Measurements from ENCODE around the gene DAB2IP.
"Not testable (repeated sequence)": the region's sequence is repeated elsewhere in the genome, so short reads cannot be mapped to it uniquely, and the experiment has no call there.

Gene DAB2IP

DNA sequence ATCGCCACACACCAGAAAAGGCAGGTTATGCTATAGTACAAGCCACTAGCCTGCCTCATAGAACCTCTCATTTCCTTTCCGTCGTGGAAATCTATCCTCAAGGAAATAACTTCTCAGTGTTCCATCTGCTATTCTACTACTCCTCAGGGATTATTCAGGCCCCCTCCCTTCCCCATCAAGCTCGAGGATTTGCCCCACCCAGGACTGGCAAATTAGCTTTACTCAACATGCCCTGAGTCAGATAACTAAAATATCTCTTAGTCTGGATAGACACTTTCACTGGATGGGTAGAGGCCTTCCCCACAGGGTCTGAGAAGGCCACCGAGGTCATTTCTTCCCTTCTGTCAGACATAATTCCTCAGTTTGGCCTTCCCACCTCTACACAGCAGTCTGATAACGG is 142.9 kb downstream of the DAB2IP start:
- not testable (repeated sequence) for DNase-seq (ENCODE audit: low spot score)

DNA sequence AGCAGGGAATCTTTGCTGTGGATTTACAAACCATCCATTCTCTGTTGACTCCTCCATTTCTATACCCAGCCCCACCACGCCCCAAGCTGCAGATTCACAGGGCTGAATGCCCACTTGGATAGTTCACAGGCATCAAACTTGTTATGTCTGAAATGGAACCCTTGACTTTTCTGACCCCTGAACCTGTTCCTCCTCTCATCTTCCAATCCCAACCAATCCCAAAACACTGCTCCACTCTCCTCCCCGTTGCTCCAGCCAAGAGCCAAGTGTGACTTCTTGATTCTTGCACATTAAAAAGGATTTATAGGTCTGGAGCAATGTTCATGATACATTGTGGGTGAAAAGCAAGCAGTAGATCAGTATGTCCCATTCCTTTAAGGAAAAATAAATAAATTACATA is 145.6 kb downstream of the DAB2IP start:
- no peak for DNase-seq (ENCODE audit: low spot score)

DNA sequence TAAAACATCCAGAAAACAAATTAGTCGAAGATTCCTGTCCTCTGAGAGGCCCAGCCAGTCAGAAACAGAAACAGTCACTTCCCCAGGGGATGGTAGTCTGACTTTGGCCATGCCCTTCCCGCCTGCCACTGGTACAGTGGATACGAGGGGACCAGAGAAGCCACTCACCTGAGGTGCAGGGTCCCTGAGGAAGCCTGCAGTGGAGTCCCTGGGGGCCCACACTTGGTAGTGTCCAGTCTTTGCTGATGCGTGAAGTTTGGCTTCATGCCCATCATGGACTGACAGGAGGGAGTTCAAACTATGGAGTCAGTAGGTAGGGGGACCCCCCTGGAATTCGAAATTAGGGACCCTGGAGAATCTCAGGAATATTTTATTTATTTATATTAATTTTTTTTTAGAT is 147.5 kb downstream of the DAB2IP start:
- DNase-seq (ENCODE audit: low spot score): no peak

DNA sequence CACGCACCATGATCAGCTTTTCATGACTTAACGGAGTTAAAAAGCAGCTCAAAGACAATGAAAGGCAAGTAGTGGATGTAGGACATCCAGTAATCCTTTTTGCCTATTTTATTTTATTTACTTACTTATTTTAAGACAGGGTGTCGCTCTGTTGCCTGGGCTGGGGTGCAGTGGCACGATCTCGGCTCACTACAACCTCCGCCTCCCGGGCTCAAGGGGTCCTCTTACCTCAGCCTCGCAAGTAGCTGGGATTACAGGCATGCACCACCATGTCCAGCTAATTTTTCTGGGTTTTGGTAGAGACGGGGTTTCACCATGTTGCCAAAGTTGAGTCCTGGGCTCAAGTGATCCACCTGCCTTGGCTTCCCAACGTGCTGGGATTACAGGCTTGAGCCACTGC is 148.9 kb downstream of the DAB2IP start:
- DNase-seq (ENCODE audit: low spot score): no peak

DNA sequence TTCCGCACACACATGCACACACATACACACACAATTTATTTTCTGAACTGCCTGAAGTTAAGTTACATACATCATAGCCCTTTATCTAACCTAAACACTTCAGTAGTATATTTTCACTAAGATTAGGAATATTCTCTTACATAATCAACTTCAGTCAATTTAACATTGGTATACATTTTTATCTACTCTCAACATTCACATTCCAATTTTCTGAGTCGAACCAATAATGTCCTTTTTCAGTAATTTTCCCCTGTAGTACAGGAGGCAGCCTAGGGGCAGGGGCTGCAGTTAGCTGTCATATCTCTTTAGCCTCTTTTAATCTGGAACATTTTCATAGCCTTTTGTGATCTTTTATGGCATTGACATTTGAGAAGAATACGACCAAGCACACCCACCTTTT is 150.1 kb downstream of the DAB2IP start:
- DNase-seq (ENCODE audit: low spot score): no peak

DNA sequence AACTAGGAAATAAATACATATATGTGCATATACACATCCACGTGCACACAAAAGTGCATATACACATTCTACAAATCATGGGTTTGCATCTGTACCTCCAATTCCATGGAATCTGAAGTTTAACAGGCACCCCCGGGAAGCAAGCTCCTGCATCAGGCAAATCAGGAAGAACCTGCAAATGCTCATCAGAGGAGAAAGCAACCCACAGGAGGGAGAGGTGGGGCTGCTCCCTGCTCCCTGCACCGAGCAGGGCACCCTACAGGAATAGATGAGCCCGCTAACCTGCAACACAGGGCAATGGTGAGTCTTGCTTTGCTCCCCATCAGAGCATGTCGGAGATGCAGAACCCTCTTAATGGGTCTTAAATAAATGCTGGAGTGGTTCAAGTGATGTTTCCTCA is 151.3 kb downstream of the DAB2IP start:
- no peak for DNase-seq (ENCODE audit: low spot score)

DNA sequence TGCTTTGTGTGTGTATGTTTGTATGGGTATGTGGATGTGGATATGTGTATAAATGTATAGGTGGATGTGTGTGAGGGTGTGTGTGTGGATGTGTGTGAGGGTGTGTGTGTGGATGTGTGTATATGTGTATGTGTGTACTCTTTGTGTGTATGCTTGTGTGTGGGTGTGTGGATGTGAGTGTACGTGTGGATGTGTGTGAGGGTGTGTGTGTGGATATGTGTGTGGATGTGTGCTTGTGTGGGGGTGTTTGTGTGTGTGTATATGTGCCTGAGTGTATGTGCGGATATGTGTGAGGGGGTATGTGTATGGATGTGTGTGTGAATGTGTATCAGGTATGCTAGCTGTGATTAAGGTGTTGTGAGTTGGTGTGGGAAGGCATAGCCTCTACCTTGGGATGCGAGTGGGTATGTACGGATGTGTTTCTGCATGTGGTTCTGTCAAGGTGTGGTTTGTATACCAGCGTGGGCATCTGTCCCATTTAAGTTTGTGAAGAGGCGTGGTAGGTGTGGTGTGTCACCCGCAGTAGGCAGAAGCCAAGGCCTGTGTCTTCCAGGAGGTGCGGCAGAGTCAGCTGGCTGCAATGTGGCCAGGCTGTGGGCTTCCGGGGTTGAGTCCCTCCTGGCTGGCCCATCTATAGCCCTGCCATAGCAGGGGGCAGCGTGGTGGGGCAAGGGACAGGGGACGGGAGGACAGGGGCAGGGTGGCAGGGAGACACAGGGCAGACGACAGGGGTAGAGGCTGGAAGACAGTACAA is 155.8 kb downstream of the DAB2IP start:
- DNase-seq (ENCODE audit: low spot score): no peak

DNA sequence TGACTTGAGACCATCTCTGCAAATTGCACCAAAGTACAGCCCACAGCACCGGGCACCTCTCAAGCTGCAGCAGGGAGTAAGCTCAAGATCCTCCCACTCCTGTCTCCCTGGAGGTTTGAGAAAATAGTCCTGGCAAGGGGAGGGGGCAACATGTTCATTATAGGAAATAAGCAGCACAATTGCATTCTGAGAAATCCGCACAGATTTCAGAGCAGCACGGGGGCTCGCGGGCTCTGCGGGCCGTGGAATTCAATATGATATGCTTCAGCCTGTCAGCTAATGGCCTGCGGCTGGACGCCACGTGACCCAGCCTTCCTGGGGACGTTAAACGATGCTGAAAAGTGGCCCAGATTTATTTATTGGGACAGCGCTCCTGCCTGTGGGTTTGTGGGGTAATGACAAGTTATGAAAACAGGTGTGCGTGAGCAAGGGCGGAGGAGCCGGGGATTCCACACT is 156.4 kb downstream of the DAB2IP start:
- no peak for DNase-seq (ENCODE audit: low spot score)

DNA sequence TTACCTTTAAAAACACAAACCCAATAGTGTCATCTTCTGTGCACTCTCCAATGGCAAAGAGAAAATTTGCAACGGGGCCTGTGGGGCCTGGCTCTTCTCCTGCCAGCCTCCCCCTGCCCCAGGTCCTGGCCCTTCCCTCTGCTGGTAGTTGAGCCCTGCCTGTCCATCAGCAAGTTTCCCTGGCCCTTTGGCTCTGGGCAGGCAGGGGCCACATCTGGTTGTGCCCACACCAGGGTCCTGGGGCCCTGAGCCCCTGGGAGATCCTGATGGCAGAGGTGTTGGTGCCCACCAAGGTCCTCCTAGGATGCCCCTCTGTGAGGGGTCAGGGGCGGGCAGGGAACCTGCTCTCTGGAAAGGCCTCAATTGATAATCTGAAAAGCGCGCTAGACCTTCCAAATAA is 157.3 kb downstream of the DAB2IP start:
- DNase-seq (ENCODE audit: low spot score): no peak

DNA sequence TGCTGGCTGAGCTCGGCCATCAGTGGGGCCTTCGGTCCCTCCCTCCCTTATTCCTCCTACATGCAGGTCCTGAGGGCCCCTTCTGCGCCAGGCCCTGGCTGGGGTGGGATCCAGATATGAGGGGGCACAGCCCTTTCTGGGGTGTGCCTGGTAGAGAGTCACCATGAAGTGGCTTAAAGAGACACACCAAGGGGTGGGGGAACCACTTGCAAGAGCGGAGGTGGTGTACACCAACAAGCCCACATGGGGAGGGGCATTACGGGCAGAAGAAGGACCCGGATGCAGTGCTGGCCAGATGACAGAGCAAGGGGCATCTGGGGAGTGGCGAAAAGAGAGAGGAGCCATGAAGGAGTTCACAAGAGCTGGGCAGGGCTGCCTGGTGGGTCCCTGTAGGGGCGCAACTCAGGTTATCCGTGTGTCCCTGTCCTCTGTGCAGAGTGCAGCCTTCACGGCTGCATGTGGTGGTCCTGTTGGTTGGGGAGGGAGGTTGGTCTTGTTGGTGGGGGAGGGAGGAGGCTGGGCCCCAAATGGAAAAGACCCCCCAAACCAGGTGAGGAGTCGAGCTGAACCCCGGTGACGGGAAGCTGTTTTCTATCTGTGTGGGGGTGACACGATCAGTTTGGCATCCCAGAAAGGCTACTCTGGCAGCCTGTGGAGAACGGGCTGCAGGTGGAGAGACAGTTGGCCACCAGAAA is 158.1 kb downstream of the DAB2IP start:
- no peak for DNase-seq (ENCODE audit: low spot score)

DNA sequence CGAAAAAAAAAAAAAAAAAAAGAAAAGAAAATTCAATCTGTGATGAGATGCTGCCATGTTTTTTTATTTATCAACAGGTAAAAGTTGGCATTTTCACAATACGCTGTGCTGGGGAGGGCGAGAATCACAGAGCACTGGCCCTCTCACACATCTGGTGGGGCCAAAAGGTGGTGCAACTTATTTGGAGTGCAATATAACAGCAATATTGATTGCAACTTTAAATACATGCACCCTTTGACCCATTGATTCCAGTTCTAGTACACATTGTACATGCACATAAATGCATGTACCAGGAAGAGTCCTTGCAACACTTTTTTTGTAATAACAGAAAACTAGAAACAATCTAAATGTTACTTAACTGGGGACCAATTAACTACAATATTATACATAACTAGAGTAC is 159.1 kb downstream of the DAB2IP start:
- DNase-seq (ENCODE audit: low spot score): no peak

DNA sequence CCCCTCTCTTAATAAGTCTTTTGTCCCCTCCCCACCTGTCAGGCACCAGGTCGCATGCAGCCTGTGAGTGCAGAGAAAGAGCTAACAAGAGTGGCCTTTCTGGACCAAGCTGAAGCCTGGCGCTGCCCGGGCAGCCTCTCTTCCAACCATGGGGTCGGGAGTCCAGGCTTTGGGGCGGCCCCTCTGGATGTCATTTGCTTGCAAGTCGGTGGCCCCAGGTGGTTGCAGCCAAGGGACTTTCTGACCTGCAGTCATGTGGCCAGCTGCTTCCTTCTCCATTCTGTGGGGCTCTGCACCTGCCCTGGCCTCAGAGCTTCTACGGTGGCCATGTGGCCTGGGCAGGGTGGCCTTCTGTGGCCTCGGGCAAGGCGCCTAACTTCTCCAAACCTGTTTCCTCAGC is 159.7 kb downstream of the DAB2IP start:
- no peak for DNase-seq (ENCODE audit: low spot score)

DNA sequence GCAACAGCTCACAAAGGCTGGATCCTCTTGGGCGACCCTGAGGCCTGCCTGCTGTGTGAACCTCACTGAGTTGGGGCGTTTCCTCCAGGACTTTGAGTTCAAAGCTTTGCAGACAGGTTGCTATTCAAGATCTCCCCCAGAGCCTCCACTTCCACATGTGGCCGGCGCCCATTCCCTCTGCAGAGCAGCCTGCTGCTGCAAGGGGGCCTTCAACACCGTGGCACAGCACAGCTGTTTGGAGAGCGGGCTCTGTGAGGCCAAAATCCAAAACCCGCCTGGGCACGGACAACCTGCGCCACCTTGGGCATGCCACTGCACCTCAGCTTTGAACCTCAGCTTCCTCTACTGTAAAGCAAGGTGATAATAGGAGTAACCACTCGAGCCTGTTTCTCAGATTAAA is 160.3 kb downstream of the DAB2IP start:
- DNase-seq (ENCODE audit: low spot score): no peak

DNA sequence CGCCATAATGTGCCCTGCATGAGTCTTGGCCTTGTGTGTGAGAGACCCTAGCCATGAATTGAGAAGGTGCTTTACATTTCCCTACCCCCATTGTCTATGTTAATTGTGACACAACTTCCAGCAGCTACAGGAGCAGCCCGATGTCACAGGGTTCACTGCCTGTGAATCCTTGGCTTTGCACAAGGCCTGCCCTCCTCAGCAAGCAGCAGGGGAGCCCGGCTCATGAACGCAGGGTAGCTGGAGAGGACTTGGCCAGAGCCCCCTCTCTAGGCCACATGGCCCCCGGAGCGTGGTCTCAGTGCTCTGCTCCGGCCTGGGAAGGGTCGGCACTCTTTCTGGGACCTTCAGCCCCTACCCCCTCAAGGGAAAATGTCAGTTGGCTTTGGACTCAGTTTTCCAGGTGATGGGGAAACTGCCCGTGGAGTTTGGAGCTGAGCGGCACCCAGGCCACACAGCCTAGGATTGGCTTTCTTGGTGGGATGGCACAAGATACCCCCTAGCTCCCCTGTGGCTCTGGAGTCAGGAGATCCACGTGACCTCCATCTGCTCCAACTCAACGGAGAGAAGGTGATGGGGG is 160.8 kb downstream of the DAB2IP start:
- DNase-seq (ENCODE audit: low spot score): no peak

DNA sequence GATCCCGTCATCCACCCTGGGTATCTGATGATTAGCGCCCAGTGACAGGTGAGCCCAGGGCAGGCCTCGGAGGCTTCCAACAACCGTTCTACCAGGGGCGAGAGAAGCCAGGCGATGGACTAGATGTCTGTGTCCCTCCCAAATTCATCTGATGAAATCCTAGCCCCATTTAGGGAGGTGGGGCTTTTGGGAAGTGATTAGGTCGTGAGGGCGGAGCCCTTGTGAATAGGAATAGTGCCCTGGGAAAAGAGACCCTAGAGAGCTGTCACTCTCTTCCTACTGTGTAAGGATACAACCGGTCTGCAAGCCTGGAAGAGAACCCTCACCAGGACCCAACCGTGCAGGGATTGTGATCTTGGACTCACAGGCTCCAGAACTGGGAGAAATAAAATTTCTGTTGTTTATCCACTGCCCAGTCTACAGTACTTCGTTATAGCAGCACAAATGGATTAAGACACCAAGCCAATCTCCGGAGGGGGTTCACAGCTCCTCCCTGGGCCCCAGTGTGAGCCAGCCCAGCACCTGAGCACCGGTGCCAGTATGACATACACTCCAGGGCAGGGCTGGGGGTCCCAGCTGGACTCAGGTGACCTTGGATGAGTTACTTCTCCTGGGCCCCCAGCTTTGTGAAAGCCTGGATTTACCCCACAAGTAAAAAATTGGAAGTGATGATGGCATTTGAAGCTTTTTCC is 162.2 kb downstream of the DAB2IP start:
- DNase-seq (ENCODE audit: low spot score): no peak

DNA sequence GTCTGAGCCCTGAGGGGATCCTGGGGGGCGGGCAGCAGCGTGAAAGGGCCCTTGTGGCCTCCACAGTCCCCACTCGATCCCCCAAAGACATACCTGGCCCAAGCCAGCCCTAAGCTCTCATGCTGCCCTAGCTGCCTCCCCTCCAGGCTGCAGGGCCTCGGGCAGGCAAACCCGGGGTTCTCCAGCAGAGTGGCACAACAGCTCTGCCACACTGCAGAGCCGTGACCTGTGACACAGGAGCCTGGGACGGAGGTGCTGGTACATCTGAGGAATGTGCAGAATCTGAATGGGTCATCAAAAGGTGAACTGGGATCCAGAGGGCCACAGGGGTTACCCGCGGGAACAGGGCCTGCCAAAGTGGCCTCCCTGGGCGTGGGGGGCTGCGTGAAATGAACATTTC is 163.2 kb downstream of the DAB2IP start:
- no peak for DNase-seq (ENCODE audit: low spot score)

DNA sequence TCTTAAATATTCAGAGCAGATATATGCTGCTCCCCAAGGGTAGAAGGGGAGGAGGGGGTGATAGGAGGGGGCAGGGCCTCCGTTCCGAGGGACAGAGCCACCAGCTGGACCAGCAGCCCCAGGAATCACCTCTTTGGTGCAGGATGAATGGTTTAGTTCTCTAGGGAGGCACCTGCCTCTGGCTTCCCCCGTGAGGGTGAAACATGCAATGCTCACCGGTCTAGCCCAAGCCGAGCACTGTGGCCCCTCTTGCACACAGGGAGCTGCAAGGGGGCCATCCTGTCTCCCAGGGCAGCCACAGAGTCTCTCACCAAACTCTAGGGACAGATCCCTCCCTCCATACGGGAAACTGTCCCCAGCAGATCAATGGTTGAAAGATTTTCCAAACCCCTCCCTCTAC is 163.7 kb downstream of the DAB2IP start:
- DNase-seq (ENCODE audit: low spot score): no peak

DNA sequence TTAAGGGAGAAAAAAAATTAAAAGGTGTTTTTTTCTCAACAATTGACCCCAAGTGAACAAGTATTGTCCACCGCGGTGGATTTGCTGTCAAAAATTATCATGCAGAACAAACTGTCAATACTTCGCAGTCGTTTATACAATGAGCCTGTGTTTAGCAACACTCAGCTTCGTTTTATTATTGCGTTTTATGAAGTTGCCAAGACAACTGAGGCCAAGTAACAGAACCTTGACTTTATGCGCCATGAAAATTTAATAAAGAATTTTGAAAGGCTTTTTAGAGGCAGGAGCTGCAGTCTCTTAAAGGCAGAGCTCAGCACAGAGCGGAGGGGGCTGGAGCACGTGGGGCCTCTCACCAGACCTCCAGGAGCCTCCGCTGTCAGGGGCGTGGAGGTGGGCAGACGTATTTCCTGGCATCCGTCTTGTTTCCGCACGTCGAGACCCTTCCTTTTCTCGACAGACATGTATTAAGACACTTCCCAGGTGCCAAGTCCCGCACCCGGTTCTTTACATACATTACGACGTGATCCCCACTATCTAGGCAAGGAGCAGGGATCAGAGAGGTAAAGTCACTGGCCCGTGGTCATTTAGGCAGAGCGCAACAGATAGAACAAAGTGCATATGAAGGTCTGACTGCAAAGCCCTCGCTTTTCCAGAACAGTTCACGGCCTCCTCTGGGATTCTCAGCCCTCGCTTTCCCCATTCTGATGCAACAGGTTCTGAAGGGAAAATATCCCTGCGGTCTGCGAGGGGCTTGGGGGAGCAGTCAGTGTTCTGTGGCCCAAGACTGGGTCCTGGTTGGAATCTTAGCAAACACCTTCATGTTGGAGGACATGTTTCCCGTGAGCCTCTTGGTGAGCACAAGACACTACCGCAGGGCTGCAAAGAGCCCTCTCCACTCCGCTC is 164.4 kb downstream of the DAB2IP start:
- no peak for DNase-seq (ENCODE audit: low spot score)

DNA sequence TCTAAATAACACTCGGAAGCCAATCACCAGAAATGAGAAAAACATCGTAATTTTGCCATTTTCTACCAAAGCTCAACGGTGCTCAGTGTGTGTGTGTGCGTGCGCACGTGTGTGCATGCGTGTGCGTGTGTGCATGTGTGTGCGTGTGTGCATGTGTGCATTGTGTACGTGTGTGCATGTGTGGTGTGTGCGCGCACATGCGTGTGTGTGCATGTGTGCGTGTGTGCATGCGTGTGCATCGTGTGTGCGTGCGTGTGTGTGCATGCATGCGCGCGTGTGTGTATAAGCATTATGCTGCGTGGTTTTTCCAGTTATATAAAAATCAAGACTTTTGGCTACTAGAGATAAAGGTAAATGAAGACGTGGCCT is 165.0 kb downstream of the DAB2IP start:
- DNase-seq (ENCODE audit: low spot score): no peak

DNA sequence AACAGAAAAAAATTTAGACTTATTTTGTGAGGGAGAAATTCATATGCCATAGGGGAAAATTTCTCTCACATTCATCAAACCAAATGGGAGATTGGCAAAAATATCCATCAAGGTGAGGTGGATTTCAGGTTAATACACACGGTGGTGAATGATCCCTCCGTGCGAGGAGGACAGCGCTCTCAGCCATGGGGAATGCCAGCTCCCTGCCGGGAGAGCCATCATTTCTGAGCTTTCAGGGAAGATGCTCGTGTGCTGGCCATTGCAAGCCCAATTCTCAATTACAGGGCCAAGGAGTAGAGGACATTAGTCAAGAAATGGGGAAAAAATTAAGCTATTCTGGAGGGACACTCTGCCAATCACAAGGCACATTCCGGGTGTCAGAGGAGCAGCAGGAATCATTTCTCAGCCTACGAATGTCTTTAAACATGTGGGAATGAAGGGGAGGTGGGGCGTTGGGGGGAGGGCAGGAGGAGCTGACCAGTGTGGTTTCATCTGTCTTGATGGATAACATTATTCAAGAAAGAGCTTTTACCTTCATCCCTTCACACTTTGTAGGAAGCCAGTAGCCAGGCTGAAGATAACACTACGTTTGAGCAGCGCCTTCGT is 165.5 kb downstream of the DAB2IP start:
- DNase-seq (ENCODE audit: low spot score): no peak

DNA sequence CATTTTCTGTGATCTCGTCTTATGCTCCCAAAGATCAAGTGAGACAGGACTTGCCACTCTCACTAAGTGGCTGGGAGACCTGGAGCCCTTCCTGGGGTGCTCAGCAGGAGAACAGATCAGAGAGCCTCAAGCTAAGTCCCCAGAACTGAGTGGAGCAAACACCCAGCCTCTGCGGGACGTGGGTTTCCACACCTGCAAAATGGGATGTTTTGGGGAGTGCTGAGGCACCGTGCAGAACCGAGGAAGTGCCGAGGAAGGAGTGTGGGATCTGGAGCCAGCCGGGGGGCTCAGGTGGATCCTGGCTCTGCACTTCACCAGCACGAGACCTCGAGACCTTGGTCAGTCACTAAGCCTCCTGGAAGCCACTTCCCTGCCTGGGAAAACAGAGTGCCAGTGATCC is 166.0 kb downstream of the DAB2IP start:
- no peak for DNase-seq (ENCODE audit: low spot score)
